GM18502 (cell line): ENCODE data around the gene TBL1XR1.

Experiments used
- ATAC-seq: cut with Tn5 transposase; IDR thresholded peaks from one replicate; pipeline ENCODE4 v1.9.1; 2021; ENCODE audit warnings: mild to moderate bottlenecking; ENCODE audit not compliant: unreplicated experiment, poor library complexity

TBL1XR1 gene

GRCh38 chr3:177119829-177120228, 77.5 kb downstream of the TBL1XR1 start:
- ATAC-seq: no peak

DNA sequence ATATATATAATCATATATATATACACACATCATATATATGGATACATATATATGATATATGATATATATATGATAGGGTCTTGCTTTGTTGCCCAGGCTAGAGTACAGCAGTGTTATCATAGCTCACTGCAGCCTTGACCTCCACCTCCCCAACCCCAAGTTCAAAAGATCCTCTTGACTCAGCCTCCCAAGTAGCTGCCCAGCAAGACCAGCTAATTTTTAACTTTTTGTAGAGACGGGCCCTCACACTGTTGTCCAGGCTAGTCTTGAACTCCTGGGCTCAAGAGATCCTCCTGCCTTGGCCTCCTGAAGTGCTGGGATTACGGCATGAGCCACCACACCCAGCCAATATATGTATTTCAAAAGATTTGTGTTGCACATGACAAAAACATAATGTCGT, 83.0 kb downstream of the TBL1XR1 start:
- no peak for ATAC-seq

GRCh38 chr3:177111541-177111949, 85.7 kb downstream of the TBL1XR1 start:
- no peak for ATAC-seq

DNA sequence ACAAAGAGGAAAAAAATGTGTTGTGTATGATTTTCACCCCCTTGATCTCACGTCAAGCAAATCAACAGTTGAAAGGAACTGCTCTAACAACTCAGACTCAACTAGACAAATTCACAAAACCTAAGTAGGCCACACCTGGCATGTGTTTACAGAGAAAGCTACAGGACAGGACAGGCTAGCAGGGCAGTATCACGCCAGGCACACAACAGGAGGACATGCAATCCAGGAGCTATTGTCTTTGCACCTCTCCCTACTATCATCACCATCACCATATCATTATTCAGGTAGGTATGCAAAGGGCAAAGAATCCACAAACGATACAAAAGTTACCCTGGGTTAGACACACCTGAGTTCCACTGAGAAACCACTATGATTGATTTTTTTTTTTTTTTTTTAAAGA, 86.4 kb downstream of the TBL1XR1 start:
- peak; percentile 26 for ATAC-seq

DNA sequence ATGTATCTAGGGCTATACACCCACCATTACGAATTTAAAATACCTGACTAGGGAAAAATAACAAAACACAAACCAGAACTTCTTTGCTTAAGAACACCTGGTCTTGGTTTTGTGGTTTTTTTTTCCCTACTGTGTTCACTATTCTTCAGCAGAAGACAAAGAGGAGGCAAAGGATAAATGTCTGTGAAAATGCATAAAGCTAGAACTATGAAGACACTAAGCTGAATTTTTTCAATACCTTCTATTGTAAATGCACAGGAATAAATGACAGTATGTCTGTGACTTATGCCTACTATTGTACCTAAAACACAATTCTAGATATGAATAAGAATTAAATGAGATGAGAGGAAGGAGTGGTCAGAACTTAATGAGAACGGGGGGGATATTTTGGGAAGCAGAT, 86.9 kb downstream of the TBL1XR1 start:
- peak; percentile 16 for ATAC-seq

- peak; percentile 70 for ATAC-seq
Measured at GRCh38 chr3:177109688-177110330, 87.5 kb downstream of the TBL1XR1 start.

- ATAC-seq: no peak
Measured at GRCh38 chr3:177108648-177109047, 88.6 kb downstream of the TBL1XR1 start.

GRCh38 chr3:177107461-177108239, 89.6 kb downstream of the TBL1XR1 start:
- ATAC-seq: no peak

DNA sequence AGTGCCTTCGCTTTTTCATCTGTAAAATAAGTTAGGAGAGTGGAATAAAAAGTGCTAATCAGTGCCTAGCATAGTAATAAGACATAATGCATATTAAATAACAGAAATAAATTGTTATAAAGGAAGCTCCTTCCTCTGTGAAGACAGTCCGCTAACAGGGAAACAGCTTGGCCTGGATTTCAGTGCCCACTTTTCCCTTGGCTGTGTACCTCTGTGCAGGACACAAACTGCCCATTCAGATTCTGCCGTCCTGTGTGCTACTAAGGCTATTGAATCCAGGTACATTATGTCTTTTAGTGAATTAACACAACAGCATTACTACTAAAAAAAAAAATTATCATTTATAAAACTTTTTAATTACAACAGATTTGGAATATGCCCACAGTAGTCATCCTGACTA, 90.7 kb downstream of the TBL1XR1 start:
- ATAC-seq: no peak

- peak; percentile 46 for ATAC-seq
Measured at GRCh38 chr3:177106184-177106583, 91.1 kb downstream of the TBL1XR1 start.

- no peak for ATAC-seq
Measured at GRCh38 chr3:177105623-177106022, 91.7 kb downstream of the TBL1XR1 start.

DNA sequence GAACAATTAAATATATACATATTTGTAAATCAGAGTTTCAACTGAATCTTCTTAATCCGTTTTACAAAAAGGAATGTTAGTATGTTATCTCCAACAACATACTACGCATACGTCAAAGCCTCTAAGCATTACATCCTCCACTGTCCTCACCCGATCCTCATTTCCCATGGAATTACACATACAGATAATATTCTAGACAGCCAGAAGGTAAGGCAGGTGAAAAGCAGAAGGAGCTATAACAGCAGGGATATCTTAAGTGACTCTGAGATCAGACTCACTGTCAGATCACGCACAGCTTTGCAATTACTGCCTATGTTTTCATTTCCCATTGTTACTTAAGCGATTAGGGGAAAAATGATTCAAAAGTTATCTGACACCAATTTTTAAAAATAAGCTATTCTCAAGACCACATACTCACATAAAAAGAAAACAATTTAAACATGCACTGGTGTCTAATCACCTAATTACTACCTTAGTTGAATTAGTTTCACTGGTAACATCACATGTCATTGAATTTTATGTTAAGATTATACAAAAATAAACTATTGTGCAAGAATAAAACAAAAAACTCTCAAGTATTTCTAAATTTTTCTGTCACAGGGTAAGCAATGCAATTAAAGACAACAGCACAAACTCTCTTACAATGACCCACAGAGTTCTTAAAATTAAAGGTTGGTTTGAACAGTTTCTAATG, 92.8 kb downstream of the TBL1XR1 start:
- no peak for ATAC-seq

DNA sequence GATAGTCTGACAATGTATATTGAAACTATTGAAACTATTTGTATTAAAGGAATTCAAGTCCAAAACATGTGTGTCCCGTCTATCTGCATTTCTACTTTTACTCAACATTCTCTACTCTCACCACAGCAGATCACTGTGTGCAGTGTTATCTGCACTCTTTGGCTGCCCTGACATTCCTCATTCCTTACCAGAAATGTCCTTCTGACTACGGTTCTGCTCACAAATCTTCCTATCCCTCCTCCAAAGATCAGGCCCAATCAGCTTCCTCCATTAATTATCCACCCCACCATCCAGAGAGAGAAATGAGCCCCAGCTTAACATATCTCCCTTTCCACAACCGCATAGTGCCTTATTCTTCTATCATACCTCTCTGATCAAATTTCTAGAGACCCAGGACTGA, 94.7 kb downstream of the TBL1XR1 start:
- ATAC-seq: no peak

DNA sequence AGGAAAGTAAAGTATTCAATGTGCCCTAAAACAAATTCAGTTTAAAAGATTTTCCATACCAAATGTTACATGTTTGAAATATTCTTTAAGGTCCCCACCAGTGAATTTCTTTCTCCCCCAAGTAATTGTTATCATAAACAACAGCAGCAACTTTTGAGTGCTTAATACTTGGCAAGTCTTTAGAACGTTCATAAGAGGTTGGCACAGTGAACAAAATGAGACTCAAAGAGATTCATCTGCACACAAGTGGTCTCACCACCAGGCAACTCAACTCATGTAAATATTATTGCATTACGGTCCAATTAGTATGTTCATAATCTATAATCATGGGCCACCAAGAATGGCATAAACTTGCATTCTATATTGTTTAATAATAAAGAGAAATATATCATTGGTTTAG, 98.7 kb downstream of the TBL1XR1 start:
- no peak for ATAC-seq

DNA sequence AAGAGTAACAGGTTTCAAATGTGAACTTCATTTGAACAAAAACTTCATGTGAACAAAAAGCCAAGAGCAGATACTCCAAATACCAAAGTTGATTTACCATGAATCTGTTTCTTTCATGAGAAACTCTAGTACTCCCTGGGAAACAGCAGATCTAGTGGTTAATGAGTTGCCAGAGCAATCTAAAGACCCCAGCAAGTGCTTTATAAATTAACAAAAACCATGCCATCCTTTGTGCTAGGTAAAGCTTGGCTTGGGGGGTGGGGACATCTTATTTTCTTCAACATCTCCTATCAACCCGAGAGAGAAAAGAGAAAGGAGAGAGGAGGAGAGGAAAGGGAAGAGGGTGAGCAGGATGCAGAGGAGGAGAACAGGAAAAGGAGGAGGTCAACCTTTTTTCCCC, 100.7 kb downstream of the TBL1XR1 start:
- ATAC-seq: no peak

DNA sequence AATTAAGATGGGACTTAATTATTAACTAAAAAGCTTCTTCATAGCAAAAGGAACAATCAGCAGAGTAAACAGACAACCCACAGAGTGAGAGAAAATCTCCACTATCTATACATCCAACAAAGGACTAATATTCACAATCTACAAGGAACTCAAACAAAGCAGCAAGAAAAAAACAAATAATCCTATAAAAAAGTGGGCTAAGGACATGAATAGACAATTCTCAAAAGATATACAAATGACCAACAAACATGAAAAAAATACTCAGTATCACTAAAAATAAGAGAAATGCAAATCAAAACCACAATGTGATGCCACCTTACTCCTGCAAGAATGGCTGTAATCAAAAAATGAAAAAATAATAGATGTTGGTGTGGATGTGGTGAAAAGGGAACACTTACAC, 103.3 kb downstream of the TBL1XR1 start:
- ATAC-seq: no peak

DNA sequence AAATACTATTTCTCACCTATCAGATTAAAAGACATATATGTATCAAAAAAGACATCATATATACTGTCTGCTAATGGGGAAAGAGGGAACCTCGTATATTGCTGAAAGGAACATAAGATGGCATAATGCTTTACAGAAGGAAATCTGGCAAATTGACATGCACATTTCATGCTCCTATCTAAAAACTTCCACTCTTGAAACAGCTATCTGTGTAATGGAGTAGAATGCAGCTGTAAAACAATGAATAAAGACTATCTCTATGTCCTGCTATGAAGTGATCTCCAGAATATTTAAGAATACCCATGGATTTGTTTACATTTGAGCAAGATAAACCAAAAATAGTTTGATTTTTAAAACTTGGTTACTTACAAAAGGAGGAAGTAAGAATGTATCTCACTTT, 107.4 kb downstream of the TBL1XR1 start:
- ATAC-seq: no peak

GRCh38 chr3:177089110-177089509, 108.2 kb downstream of the TBL1XR1 start:
- ATAC-seq: no peak

DNA sequence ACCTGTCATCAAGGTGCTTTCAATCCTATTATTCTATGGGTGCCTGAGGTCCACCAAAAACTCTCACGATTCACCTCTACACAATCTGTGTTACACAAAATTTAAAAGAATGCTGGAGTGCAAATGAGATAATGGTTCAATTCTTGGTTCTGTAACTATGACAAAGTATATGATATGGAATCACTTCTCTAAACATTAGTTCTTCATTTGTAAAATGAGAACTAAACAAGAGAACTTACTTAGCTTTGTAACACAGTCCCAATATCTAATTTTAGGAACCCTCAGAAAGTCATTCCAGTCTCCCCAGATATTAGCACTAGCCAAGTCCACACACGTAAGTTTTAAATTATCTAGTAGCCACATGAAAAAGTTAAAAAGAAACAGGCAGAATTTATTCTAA, 111.5 kb downstream of the TBL1XR1 start:
- no peak for ATAC-seq

GRCh38 chr3:177084616-177085015, 112.7 kb downstream of the TBL1XR1 start:
- no peak for ATAC-seq

GRCh38 chr3:177080122-177080521, 117.2 kb downstream of the TBL1XR1 start:
- ATAC-seq: no peak
